AG10803 (cell line): ENCODE data around the gene RAMACL.

Source experiments
- DNase-seq: peaks from one replicate; pipeline ENCODE4 v3.0.0; 2010; ENCODE audit warnings: low read depth
- H3K4me3 ChIP-seq: 2 replicates; pipeline ENCODE4 v1.5.1; 2011; ENCODE audit warnings: mild to moderate bottlenecking, low read length, control low read depth
- CTCF ChIP-seq: conservative IDR thresholded peaks from 2 replicates; pipeline ENCODE4 v1.5.1; 2011; ENCODE audit warnings: mild to moderate bottlenecking, low read length, control low read depth, inconsistent platforms

Gene RAMACL

GRCh38 chr6:166611631-166612030 lies 25.2 kb upstream of the RAMACL start:
- no peak for DNase-seq
- H3K4me3 ChIP-seq: no peak overlapping the region
- no peak for TF ChIP-seq CTCF

- H3K4me3 ChIP-seq: no peak overlapping the region
- DNase-seq: no peak
- no peak for TF ChIP-seq CTCF
These were observed 23.6 kb upstream of the RAMACL start for GRCh38 chr6:166610069-166610468.

GRCh38 chr6:166608774-166609173 lies 22.3 kb upstream of the RAMACL start:
- DNase-seq: no peak
- TF ChIP-seq CTCF: no peak
- H3K4me3 ChIP-seq: no peak overlapping the region

GRCh38 chr6:166605752-166606151 lies 19.3 kb upstream of the RAMACL start:
- no peak overlapping the region for H3K4me3 ChIP-seq
- no peak for DNase-seq
- no peak for TF ChIP-seq CTCF

- no peak overlapping the region for H3K4me3 ChIP-seq
- DNase-seq: no peak
- TF ChIP-seq CTCF: no peak
These were observed 18.4 kb upstream of the RAMACL start for GRCh38 chr6:166604911-166605310.

- DNase-seq: no peak
- H3K4me3 ChIP-seq: no peak overlapping the region
- TF ChIP-seq CTCF: no peak
These were observed 17.9 kb upstream of the RAMACL start for GRCh38 chr6:166604328-166604727.

- H3K4me3 ChIP-seq: no peak overlapping the region
- no peak for TF ChIP-seq CTCF
- DNase-seq: no peak
These were observed 16.7 kb upstream of the RAMACL start for GRCh38 chr6:166603043-166603690.
